HG02588 (cell line): ENCODE measurements around the gene TANGO6.
"Not testable (repeated sequence)": the region's sequence is repeated elsewhere in the genome, so short reads cannot be mapped to it uniquely, and the experiment has no call there.

ENCODE experiments used
- ATAC-seq: cut with Tn5 transposase; IDR thresholded peaks from one replicate; pipeline ENCODE4 v1.9.1; 2021; ENCODE audit warnings: mild to moderate bottlenecking, moderate library complexity; ENCODE audit not compliant: unreplicated experiment

Gene TANGO6

GRCh38 chr16:69049603-69050375, 206.5 kb downstream of the TANGO6 start:
- ATAC-seq = no peak

GRCh38 chr16:69051517-69051830, 208.1 kb downstream of the TANGO6 start:
- ATAC-seq = not testable (repeated sequence)

GRCh38 chr16:69055008-69055407, 211.7 kb downstream of the TANGO6 start:
- no peak for ATAC-seq

GRCh38 chr16:69055980-69056379, 212.6 kb downstream of the TANGO6 start:
- no peak for ATAC-seq

GRCh38 chr16:69056421-69056820, 213.1 kb downstream of the TANGO6 start:
- no peak for ATAC-seq

GRCh38 chr16:69057400-69058378, 214.4 kb downstream of the TANGO6 start:
- ATAC-seq = no peak

GRCh38 chr16:69063491-69063890, 220.2 kb downstream of the TANGO6 start:
- not testable (repeated sequence) for ATAC-seq

- no peak for ATAC-seq
Observed at GRCh38 chr16:69064124-69064763, 220.9 kb downstream of the TANGO6 start.

GRCh38 chr16:69064764-69065313, 221.5 kb downstream of the TANGO6 start:
- no peak for ATAC-seq

- no peak for ATAC-seq
Observed at GRCh38 chr16:69069504-69069903, 226.2 kb downstream of the TANGO6 start.

- no peak for ATAC-seq
Observed at GRCh38 chr16:69071036-69071435, 227.7 kb downstream of the TANGO6 start.

- no peak for ATAC-seq
Observed at GRCh38 chr16:69072640-69072974, 229.3 kb downstream of the TANGO6 start.

- ATAC-seq = no peak
Observed at GRCh38 chr16:69073181-69073702, 229.9 kb downstream of the TANGO6 start.

GRCh38 chr16:69077251-69077650, 233.9 kb downstream of the TANGO6 start:
- ATAC-seq = no peak

GRCh38 chr16:69078073-69078472, 234.7 kb downstream of the TANGO6 start:
- no peak for ATAC-seq

- ATAC-seq = no peak
Observed at GRCh38 chr16:69079697-69080096, 236.4 kb downstream of the TANGO6 start.

GRCh38 chr16:69083306-69083941, 240.1 kb downstream of the TANGO6 start:
- ATAC-seq = no peak

- no peak for ATAC-seq
Observed at GRCh38 chr16:69084289-69084688, 241.0 kb downstream of the TANGO6 start.

GRCh38 chr16:69085032-69085695, 241.8 kb downstream of the TANGO6 start:
- ATAC-seq = no peak

- ATAC-seq = no peak
Observed at GRCh38 chr16:69087161-69087581, 243.8 kb downstream of the TANGO6 start.
